GM12891 (cell line): ENCODE measurements around the gene COL4A2.

Source experiments
- POLR2A ChIP-seq: IDR thresholded peaks from 2 replicates; pipeline ENCODE4 v1.6.1; 2011; ENCODE audit warnings: low read depth, low read length, control low read depth
- POLR2AphosphoS5 ChIP-seq: IDR thresholded peaks from 2 replicates; pipeline ENCODE4 v1.6.1; 2011; ENCODE audit warnings: low read depth, low read length, control low read depth
- SPI1 ChIP-seq: IDR thresholded peaks from 2 replicates; pipeline ENCODE4 v1.6.1; 2011; ENCODE audit warnings: low read depth, low read length, control low read depth

GRCh38 chr13:110447058-110447511 lies 140.0 kb downstream of the COL4A2 start:
- TF ChIP-seq POLR2A (no peak), POLR2AphosphoS5 (no peak), SPI1 (peak; percentile 95)
